K562 treated with DMSO at 1 percent for 48 hours (cell line): ENCODE results near the gene OR10A7. TPM values are rescaled to one million over a fixed set of nuclear protein-coding genes. Genes with fewer than 3 reads are reported as not detected.

ENCODE experiments used
- total RNA-seq: library from RNA; unstranded; fragments of 300-600 nt; gene quantifications from 2 replicates; pipeline ENCODE4 v1.2.3, GENCODE V29; 2022; ENCODE audit warnings: low replicate concordance; ENCODE audit errors: extremely low read depth

The OR10A7 gene, protein sequence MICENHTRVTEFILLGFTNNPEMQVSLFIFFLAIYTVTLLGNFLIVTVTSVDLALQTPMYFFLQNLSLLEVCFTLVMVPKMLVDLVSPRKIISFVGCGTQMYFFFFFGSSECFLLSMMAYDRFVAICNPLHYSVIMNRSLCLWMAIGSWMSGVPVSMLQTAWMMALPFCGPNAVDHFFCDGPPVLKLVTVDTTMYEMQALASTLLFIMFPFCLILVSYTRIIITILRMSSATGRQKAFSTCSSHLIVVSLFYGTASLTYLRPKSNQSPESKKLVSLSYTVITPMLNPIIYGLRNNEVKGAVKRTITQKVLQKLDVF
- not detected in 2 replicates for total RNA-seq

DNA sequence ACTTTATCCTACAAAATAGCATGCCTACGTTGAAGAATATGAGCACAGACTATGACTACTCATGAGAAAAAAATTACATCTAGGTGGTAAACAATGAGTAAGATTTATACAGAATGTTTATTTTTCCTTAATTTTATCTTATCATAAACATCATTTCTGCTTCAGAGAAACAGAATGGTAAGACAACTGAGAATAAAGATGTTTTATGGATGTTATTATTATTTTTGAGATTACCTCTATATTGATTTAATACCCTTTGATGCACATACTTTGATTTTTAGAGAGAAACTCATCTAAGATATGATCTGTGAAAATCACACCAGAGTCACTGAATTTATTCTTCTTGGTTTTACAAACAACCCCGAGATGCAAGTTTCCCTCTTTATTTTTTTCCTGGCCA is at the start of gene OR10A7:
OR10A7 (plus strand) TSS at position 301 of the 400 bp plus-strand sequence; CDS start at position 301, 0 bp downstream.

DNA sequence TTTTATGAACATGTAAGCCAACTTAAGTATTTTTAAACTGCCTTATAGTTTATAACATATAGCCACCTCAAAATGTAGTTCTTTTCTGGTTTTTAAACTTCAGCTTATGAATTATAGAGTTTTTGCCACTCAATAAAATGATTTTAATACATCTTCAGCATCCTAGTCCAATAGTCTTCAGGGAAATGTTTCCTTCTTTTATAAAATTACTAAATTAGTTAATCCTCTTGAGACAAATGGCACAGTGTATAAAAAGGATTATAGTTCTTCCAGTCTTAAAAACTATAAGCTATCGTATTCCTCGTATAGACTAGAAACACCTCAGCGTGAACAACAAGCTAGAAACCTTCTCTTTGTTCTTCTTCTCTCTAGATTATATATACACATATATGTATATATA is 23.5 kb downstream of the OR10A7 start, which contains the start of gene OR6C74:
OR6C74 (plus strand) TSS at position 301 of the 400 bp plus-strand sequence. CDS start 2,679 bp downstream, outside the sequence.

Other genes with a start within 250 kb of the OR10A7 start
- not detected in 2 replicates for gene TESPA1, start 236.3 kb upstream of the OR10A7 start, total RNA-seq
- gene NEUROD4, start 201.1 kb upstream of the OR10A7 start, total RNA-seq = not detected in 2 replicates
- gene OR9K2, start 94.6 kb upstream of the OR10A7 start, total RNA-seq = not detected in 2 replicates
- gene OR6C74, start 23.6 kb downstream of the OR10A7 start, total RNA-seq = not detected in 2 replicates
- gene OR6C6, start 75.5 kb downstream of the OR10A7 start, total RNA-seq = not detected in 2 replicates
- not detected in 2 replicates for gene OR6C1, start 93.3 kb downstream of the OR10A7 start, total RNA-seq
- gene OR6C3, start 109.7 kb downstream of the OR10A7 start, total RNA-seq = not detected in 2 replicates
- gene OR6C75, start 141.9 kb downstream of the OR10A7 start, total RNA-seq = not detected in 2 replicates
- gene OR6C65, start 179.5 kb downstream of the OR10A7 start, total RNA-seq = not detected in 2 replicates
- not detected in 2 replicates for gene OR6C76, start 205.2 kb downstream of the OR10A7 start, total RNA-seq
- not detected in 2 replicates for gene OR6C2, start 223.1 kb downstream of the OR10A7 start, total RNA-seq
- gene OR6C70, start 249.1 kb downstream of the OR10A7 start, total RNA-seq = not detected in 2 replicates